Parathyroid adenoma (tissue), 2 donors: ENCODE data around the gene TAGLN3.

Experiments
- H2AFZ ChIP-seq: fragments of 300-600 bp; sonication (generic); one replicate; pipeline ENCODE4 v1.7.0; 2017; ENCODE audit warnings: antibody characterized with exemption, mild to moderate bottlenecking
- H3K27ac ChIP-seq: fragments of 300-600 bp; sonication (generic); one replicate; pipeline ENCODE4 v1.7.0; 2017
- H3K27me3 ChIP-seq: fragments of 300-600 bp; sonication (generic); one replicate; pipeline ENCODE4 v1.7.0; 2017; ENCODE audit warnings: low read length; ENCODE audit not compliant: control insufficient read depth, insufficient read depth
- H3K36me3 ChIP-seq: fragments of 300-600 bp; sonication (generic); one replicate; pipeline ENCODE4 v1.7.0; 2017; ENCODE audit warnings: low read length; ENCODE audit not compliant: control insufficient read depth, insufficient read depth
- H3K4me1 ChIP-seq: fragments of 300-600 bp; sonication (generic); one replicate; pipeline ENCODE4 v1.7.0; 2017; ENCODE audit warnings: control low read depth
- H3K4me2 ChIP-seq: fragments of 300-600 bp; sonication (generic); one replicate; pipeline ENCODE4 v1.7.0; 2017; ENCODE audit warnings: low read length
- H3K4me3 ChIP-seq: fragments of 300-600 bp; sonication (generic); one replicate; pipeline ENCODE4 v1.7.0; 2017; ENCODE audit warnings: low read depth, low read length
- H3K79me2 ChIP-seq: fragments of 300-600 bp; sonication (generic); one replicate; pipeline ENCODE4 v1.7.0; 2017; ENCODE audit warnings: control low read depth
- H3K9ac ChIP-seq: fragments of 300-600 bp; sonication (generic); one replicate; pipeline ENCODE4 v1.7.0; 2017; ENCODE audit warnings: mild to moderate bottlenecking
- H3K9me3 ChIP-seq: fragments of 300-600 bp; sonication (generic); one replicate; pipeline ENCODE4 v1.7.0; 2017; ENCODE audit warnings: low read length; ENCODE audit not compliant: control insufficient read depth
- CTCF ChIP-seq: fragments of 300-600 bp; sonication (generic); IDR thresholded peaks from one replicate; pipeline ENCODE4 v1.7.0; 2017; ENCODE audit warnings: antibody characterized with exemption, mild to moderate bottlenecking
- donor health status: primary hyperparathyroidism.

The TAGLN3 gene

GRCh38 chr3:111956995-111957734 is 41.6 kb upstream of the TAGLN3 start:
- no peak for TF ChIP-seq CTCF
- H3K27me3 ChIP-seq = no peaks in the 10 kb centered on the region

DNA sequence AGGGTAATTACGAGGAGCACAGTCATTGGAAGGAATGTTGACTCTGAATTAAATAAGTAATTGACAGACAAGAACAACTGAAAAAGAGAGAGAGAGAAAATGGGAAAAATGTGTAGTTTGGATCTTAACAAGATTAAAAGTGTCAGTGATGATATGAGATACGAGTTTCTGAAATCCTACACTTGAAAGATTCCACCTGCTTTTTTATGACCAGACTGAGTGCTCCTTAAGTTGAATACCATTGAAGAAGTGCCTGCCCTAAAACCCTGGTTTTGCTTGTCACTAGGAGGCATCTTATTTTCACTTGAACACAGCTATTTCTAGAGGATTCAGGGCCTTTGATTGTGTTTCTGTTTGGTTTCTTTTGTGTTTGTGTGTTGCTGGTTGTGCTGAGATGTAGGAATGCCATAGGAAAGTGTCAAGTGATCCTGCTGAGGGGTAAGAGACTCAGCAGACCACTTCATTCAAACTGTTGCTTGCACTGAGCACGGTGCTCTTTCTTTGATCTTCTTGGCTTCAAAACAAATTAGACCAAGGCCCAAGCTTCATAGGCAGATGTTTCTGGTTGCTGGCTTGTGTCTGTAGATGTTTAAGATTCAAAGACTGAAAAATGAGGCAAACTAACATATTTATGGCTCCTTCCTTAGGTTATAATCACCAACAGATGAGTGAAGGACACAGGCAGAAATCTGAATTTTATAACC is 37.1 kb upstream of the TAGLN3 start:
- Histone ChIP-seq H3K79me2 (no peaks in the 10 kb centered on the region), H3K27ac (no peak overlapping the region), H3K36me3 (no peaks in the 10 kb centered on the region), H2AFZ (no peak overlapping the region), H3K27me3 (no peaks in the 10 kb centered on the region), H3K9ac (no peak overlapping the region), H3K4me3 (no peak overlapping the region), H3K4me2 (no peak overlapping the region), H3K9me3 (no peaks in the 10 kb centered on the region), H3K4me1 (no peaks in the 10 kb centered on the region)
- no peak for TF ChIP-seq CTCF

More at GRCh38 chr3:111956995-111957734, 41.6 kb upstream of the TAGLN3 start:
- H3K9me3 ChIP-seq = no peaks in the 10 kb centered on the region
- H3K27ac ChIP-seq = no peak overlapping the region
- no peaks in the 10 kb centered on the region for H3K79me2 ChIP-seq
- no peak overlapping the region for H3K9ac ChIP-seq
- H2AFZ ChIP-seq = no peak overlapping the region
- H3K4me3 ChIP-seq = no peak overlapping the region
- H3K4me2 ChIP-seq = no peak overlapping the region
- no peaks in the 10 kb centered on the region for H3K4me1 ChIP-seq
- H3K36me3 ChIP-seq = no peaks in the 10 kb centered on the region

DNA sequence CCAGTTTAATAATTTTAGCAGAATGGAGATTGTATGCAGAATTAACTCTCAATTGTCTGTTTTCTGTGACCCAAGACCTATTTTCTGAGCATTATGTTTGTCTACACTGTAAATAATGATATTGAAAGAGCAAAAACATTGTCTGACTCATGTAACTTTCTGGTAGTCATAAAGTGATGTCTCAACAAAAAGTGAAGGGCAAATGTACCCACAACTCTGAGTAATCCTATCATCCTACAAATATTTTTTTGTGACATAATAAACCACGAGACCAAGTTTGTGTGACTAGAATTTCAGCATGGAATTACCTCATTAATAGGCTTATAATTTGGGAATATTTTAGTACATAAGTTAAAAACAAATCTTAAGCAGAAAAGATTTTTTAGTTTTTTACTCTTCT is 35.3 kb upstream of the TAGLN3 start:
- Histone ChIP-seq H3K9me3 (no peaks in the 10 kb centered on the region), H3K9ac (no peak overlapping the region), H3K27ac (no peak overlapping the region), H3K4me3 (no peak overlapping the region), H3K4me2 (no peak overlapping the region), H3K79me2 (no peaks in the 10 kb centered on the region), H3K36me3 (no peaks in the 10 kb centered on the region), H3K4me1 (no peaks in the 10 kb centered on the region), H2AFZ (no peak overlapping the region), H3K27me3 (no peaks in the 10 kb centered on the region)
- TF ChIP-seq CTCF = no peak

- Histone ChIP-seq H3K79me2 (no peaks in the 10 kb centered on the region), H3K27ac (no peak overlapping the region), H3K9ac (no peak overlapping the region), H3K9me3 (no peaks in the 10 kb centered on the region), H3K4me3 (no peak overlapping the region), H3K36me3 (no peaks in the 10 kb centered on the region), H2AFZ (no peak overlapping the region), H3K4me1 (no peaks in the 10 kb centered on the region), H3K4me2 (no peak overlapping the region), H3K27me3 (no peaks in the 10 kb centered on the region)
- TF ChIP-seq CTCF = no peak
These were observed 33.2 kb upstream of the TAGLN3 start for GRCh38 chr3:111965484-111965883.
